Measurements from ENCODE around the gene KSR2.

DNA sequence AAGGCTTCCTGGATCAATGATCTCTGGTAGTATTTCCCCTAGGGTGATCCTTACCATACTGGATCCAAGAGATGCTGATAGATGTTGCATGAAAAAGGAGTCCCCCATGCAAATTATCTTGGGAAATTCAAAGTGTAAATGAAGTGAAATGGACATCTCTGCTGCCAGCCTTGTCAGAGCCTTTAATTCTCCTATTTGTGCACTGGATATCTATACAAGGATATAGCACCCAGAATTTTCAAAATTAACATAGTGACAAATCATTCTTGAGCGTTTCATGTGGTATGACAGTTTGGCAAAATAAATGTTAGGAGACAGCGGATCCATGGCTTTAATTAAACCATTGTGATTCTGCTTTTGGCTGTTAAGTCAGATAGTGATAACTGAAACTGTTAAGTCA is 260.9 kb downstream of the KSR2 start:
- TF ChIP-seq, protein P1, sequence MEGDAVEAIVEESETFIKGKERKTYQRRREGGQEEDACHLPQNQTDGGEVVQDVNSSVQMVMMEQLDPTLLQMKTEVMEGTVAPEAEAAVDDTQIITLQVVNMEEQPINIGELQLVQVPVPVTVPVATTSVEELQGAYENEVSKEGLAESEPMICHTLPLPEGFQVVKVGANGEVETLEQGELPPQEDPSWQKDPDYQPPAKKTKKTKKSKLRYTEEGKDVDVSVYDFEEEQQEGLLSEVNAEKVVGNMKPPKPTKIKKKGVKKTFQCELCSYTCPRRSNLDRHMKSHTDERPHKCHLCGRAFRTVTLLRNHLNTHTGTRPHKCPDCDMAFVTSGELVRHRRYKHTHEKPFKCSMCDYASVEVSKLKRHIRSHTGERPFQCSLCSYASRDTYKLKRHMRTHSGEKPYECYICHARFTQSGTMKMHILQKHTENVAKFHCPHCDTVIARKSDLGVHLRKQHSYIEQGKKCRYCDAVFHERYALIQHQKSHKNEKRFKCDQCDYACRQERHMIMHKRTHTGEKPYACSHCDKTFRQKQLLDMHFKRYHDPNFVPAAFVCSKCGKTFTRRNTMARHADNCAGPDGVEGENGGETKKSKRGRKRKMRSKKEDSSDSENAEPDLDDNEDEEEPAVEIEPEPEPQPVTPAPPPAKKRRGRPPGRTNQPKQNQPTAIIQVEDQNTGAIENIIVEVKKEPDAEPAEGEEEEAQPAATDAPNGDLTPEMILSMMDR (conservative IDR thresholded peaks at IDR 0.05; ENCODE audit: low read length): no peak
- TF ChIP-seq EZH2phosphoT487 (IDR thresholded peaks at IDR 0.05; ENCODE audit: borderline replicate concordance, low read depth, low read length): no peak

All from OCI-LY7 (cell line).